Measurements from ENCODE around the gene RGS17.
"Not testable (repeated sequence)": the region's sequence is repeated elsewhere in the genome, so short reads cannot be mapped to it uniquely, and the experiment has no call there.

RGS17 gene

DNA sequence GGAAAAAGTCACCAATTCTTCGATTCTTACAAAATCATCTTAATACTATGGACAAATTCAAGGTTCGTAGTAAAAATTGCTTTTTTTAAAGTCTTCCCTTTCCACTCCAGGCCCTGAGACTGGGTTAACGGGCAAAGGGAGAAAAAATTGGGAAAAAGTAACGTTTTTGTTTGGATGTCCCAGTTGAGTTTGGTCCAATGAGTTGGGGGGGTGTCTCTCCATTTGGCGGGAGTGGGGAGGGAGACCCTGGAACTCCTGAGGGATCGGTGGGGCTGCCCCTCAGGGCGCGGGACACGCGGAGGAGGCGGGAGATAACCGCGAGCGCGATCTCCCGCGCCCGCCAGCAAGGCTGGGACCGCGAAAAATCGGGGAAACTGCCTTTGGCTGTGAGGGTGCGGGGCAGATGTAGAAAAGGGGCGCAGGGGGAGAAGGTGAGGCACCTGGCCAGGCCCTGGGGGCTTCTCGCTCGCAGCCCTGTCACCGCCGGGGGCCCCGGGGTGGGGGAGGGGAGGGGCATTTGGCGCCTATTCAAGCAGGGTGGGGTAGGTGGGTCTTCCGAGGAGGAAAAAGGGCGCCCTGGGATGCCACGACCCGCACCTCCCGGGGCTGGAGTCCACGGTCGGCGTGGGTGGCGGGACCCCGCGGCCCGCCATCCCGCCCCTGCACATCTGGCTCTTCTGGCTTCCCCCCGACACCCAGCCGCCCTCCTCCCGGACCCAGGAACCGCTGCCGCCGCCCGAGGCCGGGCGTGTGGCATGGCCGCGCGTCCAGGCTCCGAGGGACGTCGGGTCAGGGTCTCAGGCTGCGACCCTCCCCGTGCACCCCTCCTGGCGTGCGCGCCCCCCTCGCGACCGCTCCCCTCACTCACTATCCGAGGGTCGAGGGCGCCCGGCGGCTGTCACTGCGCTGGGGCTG lies 148.8 kb downstream of the RGS17 start:
- peak; percentile 33 for DNase-seq

DNA sequence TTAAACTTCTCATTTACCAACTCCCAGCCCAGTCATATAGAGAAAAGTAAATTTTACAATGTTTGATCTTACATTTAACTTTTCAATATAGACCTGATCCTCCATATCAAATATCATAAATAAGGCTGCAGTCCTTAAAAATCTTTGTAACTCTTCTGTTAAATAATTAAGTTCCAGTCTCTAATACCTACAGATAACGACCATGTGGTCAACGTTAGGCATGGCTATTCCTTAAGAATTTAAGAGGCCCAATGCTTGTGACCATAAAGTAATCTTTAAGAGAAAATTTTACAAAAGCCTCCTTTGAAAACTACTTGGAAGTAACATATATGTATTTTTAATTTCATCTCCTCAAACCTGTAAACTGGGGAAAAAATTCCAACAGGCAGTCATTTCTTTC lies 149.9 kb downstream of the RGS17 start:
- DNase-seq: no peak

DNA sequence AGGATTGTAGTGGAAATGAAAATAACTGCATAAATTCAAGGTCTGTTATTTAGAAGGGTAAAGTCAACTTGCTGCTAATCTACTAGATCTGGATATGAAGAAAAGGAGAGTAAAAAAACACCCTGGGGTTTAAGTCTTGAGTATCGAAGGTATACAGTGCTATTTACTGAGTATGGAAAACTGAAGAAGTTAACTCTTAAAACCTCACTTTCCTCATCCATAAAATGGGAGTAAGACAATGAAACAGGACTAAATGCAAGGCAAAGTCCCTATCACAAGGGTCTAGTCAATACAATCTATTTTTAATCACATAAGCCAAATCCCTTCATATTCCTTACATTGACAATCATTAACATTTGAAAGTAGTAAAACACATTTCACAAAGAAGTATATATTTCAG lies 150.4 kb downstream of the RGS17 start:
- DNase-seq: no peak

DNA sequence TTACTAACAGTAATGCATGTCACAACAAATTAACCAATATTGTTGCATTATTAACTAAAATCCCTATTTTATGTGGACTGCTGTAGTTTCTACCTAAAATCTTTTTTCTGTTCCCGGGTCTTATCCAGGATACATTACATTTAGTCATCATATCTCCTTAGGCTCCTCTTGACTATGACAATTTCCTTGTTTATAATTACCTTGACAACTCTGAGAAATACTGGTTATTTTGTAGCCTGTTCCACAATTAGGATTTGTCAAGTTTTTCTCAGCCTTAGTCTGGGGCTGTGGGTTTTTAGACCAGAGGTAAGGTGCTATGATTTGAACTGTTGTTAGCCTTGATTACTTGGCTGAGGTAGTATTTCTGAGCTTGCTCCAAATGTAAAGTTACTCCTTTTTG lies 152.0 kb downstream of the RGS17 start:
- no peak for DNase-seq

DNA sequence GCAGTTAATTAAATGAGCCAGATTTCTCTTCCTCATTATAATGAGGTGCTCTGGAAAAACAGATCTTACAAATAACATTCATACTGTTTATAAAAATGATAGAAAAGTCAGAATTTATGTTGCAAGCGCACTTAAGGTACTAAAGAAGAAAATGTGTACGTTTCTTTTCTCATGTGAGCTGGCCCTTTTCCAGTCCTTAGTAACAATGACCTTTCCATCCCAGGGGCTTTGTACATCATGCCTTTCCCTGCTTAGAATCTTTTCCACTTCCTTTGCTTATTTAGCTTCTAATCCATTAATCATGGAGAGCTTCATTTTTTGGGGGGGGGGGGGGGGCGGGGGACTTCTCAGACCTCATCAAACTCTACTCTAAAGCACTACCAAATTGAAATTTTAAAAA lies 153.0 kb downstream of the RGS17 start:
- DNase-seq: no peak

DNA sequence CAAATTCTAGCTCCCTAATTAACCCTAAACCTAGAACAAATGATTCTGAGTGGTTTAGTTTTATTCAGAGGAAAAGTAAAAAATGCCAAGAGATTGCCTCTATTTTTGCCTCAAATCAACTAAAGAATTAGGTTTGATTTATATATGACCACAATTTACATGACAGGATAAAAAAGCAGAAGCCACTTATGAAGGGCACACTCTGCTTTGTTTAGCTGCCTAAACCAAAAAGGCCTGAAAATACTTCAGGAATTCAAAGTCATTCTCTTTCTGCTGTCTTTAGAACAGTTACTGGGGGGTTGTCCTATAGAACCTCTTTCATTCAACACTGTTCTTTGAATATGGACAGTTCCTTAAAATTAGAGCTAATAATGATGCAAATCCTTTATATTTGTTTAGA lies 153.5 kb downstream of the RGS17 start:
- no peak for DNase-seq

DNA sequence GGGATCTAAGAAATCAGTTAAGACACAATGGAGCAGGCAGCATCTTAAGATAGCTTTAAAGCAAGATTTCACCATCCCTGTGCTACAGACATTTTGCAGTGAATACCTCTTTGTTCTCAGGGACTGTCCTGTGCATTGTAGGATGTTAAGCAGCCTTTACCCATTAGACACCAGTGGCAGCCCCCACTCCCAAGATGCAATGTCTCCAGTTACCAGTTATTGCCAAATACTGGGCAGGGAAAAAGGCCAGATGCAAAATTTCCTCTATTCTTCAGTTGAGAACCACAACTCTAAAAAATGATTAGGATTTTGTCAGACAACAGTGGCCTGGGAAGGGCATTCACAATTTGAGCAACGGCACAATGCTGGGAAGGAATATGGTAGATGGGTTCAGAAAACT lies 154.3 kb downstream of the RGS17 start:
- no peak for DNase-seq

DNA sequence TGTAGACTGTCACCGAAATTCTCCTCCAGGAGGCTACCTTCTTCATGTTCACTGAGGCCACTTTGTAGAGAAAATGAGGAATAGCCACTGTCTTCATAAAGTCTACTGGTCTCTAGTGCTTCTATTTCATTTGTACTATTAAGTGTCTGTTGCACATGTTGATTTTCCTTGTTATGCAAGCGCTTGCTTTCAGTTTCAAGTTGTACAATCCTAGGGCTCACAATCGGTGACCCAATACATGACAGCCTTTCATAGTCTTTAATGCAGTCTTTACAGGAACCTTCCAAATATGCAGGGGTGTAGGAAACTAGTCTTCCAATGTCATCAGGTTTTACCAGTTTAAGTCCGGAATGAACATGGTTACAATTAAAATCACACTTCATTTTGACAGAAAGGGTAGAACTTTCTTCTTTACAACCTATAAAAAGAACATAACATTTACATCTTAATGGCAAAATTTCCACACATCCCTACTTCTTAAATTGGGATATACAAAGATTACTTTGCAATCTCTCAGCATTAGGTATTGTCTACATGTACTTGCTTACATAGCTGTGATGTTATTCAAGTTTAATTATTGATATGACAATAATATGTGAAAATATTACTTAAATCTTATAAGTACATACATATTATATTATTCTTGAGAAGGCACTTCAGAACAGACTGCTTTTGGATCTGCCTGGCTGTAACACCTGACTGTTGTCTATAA lies 155.7 kb downstream of the RGS17 start:
- no peak for DNase-seq

DNA sequence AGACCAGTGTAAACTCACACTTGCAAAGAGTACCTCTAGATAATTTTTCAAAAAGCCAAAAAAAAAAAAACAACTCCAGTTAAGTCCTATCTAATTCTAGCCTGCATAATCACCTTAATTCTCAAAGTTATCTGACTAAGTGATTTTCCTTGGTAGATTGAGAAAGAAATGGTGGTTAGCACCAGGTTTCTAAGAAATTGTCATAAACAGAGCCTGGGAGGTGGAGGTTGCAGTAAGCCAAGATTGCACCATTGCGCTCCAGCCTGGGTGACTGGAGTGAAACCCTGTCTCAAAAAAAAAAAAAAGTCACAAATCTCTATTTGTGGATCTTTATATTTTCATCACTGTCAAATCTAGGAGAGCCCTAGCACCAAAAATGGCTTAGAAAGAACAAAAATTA lies 157.2 kb downstream of the RGS17 start:
- DNase-seq: no peak

DNA sequence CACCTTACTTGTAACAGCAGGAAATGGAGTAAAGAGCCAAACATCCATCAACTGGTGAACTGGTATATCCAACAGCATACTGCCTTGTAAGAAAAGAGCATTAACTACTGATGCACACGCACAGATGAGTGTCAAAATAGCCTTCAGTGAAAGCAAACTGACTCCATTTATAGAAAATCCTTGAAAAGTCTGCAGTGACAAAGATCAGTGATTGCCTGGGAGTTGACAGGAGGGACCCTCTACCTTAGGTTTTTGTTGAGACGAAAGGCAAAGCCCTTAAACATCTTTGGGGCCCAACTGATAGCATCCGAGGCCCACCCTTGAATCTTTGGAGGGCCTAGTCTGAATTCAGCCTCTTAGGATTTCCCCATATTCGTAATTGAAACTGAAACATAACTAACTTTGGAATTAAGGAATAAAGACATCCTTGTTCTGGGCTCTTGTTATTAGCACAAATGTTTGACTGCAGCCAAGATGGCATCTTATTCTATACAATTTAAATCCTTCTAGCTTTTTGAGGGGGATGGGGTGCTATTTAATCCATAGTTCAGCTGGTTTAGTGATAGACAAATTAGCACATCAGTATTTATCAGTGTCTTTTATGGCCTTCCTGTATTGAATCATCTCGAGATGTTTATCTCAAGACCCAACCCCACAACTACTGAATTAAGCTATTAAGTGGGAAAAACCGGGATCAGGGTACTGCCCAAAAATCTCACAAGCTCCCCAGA lies 161.2 kb downstream of the RGS17 start:
- no peak for DNase-seq

DNA sequence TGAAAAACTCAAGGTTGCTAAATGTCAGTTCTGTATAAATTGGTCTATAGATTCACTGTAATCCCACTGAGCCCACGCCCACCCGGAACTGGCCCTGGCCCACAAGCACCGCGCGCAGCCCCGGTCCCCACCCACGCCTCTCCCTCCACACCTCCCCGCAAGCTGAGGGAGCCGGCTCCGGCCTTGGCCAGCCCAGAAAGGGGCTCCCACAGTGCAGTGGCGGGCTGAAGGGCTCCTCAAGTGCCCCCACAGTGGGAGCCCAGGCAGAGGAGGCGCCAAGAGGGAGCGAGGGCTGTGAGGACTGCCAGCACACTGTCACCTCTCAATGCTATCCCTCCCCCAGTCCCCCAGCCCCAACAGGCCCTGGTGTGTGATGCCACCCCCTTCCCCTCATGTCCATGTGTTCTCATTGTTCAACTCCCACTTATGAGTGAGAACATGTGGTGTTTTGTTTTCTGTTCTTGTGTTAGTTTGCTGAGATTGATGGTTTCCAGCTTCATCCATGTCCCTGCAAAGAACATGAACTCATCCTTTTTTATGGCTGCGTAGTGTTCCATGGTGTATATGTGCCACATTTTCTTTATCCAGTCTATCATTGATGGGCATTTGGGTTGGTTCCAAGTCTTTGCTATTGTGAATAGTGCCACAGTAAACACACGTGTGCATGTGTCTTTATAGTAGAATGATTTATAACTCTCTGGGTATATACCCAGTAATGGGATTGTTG lies 164.8 kb downstream of the RGS17 start:
- DNase-seq: not testable (repeated sequence)

DNA sequence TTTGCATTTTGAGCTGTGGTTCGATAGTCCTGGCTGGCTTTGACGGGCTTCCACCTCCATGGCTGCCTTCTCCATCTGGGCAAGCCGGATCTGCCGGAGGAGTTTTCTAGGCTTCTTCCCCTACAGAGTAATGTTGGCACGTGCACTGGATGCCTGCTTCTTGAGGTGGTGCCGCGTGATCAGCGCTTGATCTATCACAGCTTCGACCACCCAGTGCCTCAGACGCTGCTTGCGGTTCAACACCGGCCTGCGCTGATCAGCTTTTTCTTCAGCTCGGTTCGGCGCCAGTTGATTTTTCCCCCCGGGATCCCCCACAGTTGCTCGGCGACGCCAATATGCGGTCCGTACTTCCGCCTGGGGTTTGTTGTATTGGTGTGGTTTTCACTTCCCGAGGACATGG lies 171.7 kb downstream of the RGS17 start:
- DNase-seq: no peak

DNA sequence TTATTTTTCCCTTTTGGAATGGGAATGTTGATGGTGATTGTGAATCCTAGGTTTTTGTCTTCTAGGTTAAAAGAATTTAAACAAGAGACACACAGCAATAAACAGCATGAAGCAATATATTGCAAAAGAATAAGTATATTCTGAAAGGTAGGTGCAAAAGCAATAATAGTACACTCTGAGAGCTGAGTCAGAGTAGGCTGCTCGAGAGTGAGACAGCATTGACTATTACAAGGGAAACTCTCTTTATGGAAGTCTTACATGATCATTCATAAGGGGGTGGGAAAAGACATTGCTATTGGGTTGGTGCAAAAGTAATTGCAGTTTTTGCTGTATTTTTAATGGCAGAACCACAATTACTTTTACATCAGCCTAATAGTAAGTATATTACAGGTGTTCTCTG lies 173.3 kb downstream of the RGS17 start:
- no peak for DNase-seq
